ENCODE data around the gene SPC24. TPM values are rescaled to one million over a fixed set of nuclear protein-coding genes. Genes with fewer than 3 reads are reported as not detected.
"Not testable (repeated sequence)": the region's sequence is repeated elsewhere in the genome, so short reads cannot be mapped to it uniquely, and the experiment has no call there.

The SPC24 gene
- polyA plus RNA-seq, 1 experiment: 18.9 TPM

- no peaks in the 10 kb centered on the region for H3K27me3 ChIP-seq (ENCODE audit: control insufficient read depth, insufficient read depth, low read length)
- peaks cover 19% of the 10 kb centered on the region for H3K36me3 ChIP-seq (ENCODE audit: control insufficient read depth, insufficient read depth, low read length)
- POLR2A ChIA-PET: no interaction called here
- DNase-seq (ENCODE audit: low read depth): no peak
- H3K4me3 ChIP-seq (ENCODE audit: low read depth, low read length): no peak overlapping the region
- CTCF ChIA-PET: interaction anchor here (1.2 to 2.2 kb wide), 2 partner anchors 27 to 130 kb away, joined by 4 to 8 read pairs; no protein-coding TSS in a partner anchor
- TF ChIP-seq, protein P1, sequence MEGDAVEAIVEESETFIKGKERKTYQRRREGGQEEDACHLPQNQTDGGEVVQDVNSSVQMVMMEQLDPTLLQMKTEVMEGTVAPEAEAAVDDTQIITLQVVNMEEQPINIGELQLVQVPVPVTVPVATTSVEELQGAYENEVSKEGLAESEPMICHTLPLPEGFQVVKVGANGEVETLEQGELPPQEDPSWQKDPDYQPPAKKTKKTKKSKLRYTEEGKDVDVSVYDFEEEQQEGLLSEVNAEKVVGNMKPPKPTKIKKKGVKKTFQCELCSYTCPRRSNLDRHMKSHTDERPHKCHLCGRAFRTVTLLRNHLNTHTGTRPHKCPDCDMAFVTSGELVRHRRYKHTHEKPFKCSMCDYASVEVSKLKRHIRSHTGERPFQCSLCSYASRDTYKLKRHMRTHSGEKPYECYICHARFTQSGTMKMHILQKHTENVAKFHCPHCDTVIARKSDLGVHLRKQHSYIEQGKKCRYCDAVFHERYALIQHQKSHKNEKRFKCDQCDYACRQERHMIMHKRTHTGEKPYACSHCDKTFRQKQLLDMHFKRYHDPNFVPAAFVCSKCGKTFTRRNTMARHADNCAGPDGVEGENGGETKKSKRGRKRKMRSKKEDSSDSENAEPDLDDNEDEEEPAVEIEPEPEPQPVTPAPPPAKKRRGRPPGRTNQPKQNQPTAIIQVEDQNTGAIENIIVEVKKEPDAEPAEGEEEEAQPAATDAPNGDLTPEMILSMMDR (IDR thresholded peaks at IDR 0.05; ENCODE audit: insufficient read depth, low read depth, low read length): no peak
These were observed 10.0 kb upstream of the SPC24 start for GRCh38 chr19:11165486-11166030.

DNA sequence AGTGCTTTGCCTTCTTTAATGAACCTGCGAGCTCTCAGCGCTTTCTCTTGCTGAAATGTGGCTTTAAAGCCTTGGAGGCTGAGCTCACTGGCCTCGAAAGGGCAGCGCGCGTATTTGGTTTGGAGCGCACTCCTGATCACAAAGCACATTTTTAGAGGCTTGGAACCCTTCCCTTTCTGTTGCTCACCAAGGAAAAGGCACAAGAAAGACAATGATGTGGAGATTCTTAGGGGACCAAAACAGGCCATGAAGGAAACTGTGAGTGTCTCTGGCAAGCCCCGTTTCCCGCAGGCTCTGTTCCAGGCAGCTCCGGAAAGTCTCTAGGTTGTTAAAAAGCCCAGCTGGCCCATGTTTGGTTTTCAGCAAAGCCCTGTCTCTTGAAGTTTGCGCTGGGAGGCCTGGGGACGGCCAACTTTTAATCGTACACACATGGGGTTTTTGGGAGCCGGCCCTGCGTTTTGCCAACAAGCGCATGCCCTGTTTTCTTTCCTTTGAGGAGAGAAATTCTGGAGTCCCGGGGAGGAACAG is 9.4 kb upstream of the SPC24 start:
- ChIA-PET POLR2A (interaction anchor here (0.5 kb wide), 1 partner anchor 381 kb away, joined by 6 read pairs; no protein-coding TSS in a partner anchor), CTCF (interaction anchor here (1.0 to 2.2 kb wide), 5 partner anchors 10 to 129 kb away, joined by 3 to 8 read pairs (median 4); partner anchors contain the start of gene SPC24)

DNA sequence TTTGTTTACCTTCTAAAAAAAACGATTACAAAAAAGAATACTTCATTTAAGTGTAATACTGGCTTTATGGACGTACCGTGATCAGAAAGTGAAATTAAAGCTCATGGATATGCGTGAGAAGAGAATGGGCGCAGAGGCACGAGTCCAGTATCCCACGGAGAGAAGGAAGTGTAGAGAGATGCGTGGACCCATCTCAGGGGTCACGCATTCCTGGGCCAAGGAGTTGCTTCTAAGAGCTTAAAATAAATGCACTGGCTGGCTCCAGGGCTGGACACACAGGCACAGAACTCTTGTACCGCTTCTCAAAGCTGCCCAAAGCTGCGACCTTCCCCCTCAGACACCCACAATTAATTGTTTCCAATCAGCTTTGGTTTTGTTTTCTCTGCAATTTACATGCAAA is 8.7 kb upstream of the SPC24 start:
- Histone ChIP-seq H3K4me3 (ENCODE audit: low read depth, low read length) (no peak overlapping the region), H3K36me3 (ENCODE audit: control insufficient read depth, insufficient read depth, low read length) (peaks cover 13% of the 10 kb centered on the region), H3K27me3 (ENCODE audit: control insufficient read depth, insufficient read depth, low read length) (no peaks in the 10 kb centered on the region)
- CTCF ChIA-PET: interaction anchor here (0.8 to 2.2 kb wide), 6 partner anchors 9 to 129 kb away, joined by 3 to 8 read pairs (median 4); partner anchors contain the start of gene SPC24
- TF ChIP-seq, protein P1 (IDR thresholded peaks at IDR 0.05; ENCODE audit: insufficient read depth, low read depth, low read length): no peak
- no peak for DNase-seq (ENCODE audit: low read depth)
- POLR2A ChIA-PET: interaction anchor here (0.5 to 0.6 kb wide), 2 partner anchors 232 to 382 kb away, joined by 3 to 6 read pairs; no protein-coding TSS in a partner anchor

More for the DNA sequence above, 9.4 kb upstream of the SPC24 start:
- DNase-seq (ENCODE audit: low read depth): peak; percentile 78
- Histone ChIP-seq H3K4me3 (ENCODE audit: low read depth, low read length) (no peak overlapping the region), H3K36me3 (ENCODE audit: control insufficient read depth, insufficient read depth, low read length) (peaks cover 15% of the 10 kb centered on the region), H3K27me3 (ENCODE audit: control insufficient read depth, insufficient read depth, low read length) (no peaks in the 10 kb centered on the region)
- TF ChIP-seq, protein P1 (IDR thresholded peaks at IDR 0.05; ENCODE audit: insufficient read depth, low read depth, low read length): no peak

DNA sequence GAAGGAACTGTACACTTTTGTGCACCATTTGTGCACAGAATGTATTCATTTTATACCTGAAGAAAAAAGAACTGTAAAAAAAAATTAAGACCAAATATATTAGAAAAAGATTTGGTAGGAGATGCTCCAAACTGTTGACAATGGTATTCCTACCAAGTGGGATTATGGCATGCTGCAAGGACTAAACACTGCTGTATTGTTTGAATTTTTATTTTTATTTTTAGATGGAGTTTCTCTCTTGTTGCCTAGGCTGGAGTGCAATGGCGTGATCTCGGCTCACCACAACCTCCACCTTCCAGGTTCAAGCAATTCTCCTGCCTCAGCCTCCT is 4.8 kb upstream of the SPC24 start:
- DNase-seq (ENCODE audit: low read depth); H3K27me3 ChIP-seq (ENCODE audit: control insufficient read depth, insufficient read depth, low read length); POLR2A ChIA-PET; H3K36me3 ChIP-seq (ENCODE audit: control insufficient read depth, insufficient read depth, low read length); H3K4me3 ChIP-seq (ENCODE audit: low read depth, low read length): not testable (repeated sequence)
- CTCF ChIA-PET: interaction anchor here (0.6 to 0.9 kb wide), 2 partner anchors 14 to 23 kb away, joined by 3 to 4 read pairs; no protein-coding TSS in a partner anchor

DNA sequence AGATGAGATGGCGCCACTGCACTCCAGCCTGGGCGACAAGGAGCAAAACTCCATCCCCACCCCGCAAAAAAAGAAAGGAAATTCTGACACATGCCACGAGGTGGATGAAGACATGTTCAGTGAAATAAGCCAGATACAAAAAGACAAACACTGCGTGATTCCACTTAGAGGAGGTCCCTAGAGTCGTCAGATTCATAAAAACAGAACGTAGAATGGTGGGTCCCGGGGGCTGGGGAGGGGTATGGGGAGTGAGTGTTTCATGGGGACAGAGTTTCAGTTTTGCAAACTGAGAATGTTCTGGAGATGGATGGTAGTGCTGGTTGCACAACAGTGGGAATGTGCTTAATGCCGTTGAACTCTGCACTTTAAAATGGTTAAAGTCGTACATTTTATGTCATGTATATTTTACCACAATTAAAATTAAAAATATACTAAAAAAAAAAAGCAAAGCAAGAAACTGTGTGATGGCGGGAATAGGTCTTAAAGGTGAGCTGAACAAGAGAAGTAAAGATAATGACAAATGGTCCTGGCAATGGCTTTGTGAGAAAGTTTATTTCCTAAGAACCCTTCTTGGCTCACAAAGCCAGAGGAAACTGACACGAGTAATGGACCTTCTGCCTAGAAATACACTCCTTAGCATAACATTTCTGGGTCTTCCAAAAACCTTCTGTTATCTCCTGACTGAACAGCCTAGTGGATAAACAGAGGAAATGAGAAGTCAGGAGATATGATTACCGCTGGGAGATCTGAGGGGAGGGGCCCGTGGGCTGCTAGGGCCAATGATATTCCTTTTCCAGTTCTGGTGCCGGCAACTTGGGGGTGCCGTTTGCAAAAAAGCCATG is 4.2 kb upstream of the SPC24 start:
- Histone ChIP-seq H3K4me3 (ENCODE audit: low read depth, low read length) (no peak overlapping the region), H3K27me3 (ENCODE audit: control insufficient read depth, insufficient read depth, low read length) (no peaks in the 10 kb centered on the region), H3K36me3 (ENCODE audit: control insufficient read depth, insufficient read depth, low read length) (peaks cover 3% of the 10 kb centered on the region; the same call in 1 of the 2 replicates)
- CTCF ChIA-PET: no interaction called here
- TF ChIP-seq, protein P1 (IDR thresholded peaks at IDR 0.05; ENCODE audit: insufficient read depth, low read depth, low read length): no peak
- POLR2A ChIA-PET: no interaction called here
- no peak for DNase-seq (ENCODE audit: low read depth)
